WI38 (cell line): ENCODE measurements around the gene USP3.

Source experiments
- H3K4me3 ChIP-seq: 2 replicates; pipeline ENCODE4 v1.5.1; 2011; ENCODE audit warnings: low read depth, mild to moderate bottlenecking, control low read depth, low read length
- TF ChIP-seq, protein P1 (sequence below): IDR thresholded peaks from 2 replicates; pipeline ENCODE4 v1.5.1; 2012; ENCODE audit warnings: low read depth, mild to moderate bottlenecking, control low read depth, low read length

USP3 gene

DNA sequence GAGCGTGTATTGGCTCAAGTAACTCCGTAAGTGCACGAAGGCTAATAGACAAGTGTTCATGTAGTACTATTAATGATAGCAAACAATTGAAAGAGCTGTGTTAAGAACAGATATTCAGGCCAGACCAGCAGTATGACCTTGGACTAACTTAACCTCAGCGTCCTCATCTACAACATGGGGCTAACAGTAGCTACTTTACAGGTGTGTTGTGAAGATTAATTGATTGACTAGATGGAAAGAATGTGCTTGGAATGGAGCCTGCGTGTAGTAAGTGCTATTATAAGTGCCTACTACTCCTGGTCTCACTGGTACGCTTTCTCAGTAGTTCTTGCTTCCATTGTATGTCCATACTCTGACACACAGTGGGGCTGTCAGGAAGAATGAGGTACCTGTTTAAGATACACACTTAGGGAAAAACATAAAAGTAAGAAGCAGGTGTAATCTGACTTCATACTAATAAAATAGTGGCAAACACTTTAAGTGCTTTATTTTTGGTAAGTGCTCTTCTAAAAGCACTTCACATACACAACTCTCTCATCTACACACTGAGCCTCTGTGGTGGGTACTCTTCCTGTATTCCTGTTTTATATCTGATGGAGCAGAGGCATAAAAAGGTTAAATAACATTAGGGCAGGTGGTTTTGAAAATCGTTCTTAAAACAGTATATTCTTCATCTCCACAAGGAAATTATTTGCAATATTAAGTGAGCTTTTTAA is 68.5 kb downstream of the USP3 start:
- no peak overlapping the region for H3K4me3 ChIP-seq
- TF ChIP-seq, protein P1, sequence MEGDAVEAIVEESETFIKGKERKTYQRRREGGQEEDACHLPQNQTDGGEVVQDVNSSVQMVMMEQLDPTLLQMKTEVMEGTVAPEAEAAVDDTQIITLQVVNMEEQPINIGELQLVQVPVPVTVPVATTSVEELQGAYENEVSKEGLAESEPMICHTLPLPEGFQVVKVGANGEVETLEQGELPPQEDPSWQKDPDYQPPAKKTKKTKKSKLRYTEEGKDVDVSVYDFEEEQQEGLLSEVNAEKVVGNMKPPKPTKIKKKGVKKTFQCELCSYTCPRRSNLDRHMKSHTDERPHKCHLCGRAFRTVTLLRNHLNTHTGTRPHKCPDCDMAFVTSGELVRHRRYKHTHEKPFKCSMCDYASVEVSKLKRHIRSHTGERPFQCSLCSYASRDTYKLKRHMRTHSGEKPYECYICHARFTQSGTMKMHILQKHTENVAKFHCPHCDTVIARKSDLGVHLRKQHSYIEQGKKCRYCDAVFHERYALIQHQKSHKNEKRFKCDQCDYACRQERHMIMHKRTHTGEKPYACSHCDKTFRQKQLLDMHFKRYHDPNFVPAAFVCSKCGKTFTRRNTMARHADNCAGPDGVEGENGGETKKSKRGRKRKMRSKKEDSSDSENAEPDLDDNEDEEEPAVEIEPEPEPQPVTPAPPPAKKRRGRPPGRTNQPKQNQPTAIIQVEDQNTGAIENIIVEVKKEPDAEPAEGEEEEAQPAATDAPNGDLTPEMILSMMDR, result no peak

DNA sequence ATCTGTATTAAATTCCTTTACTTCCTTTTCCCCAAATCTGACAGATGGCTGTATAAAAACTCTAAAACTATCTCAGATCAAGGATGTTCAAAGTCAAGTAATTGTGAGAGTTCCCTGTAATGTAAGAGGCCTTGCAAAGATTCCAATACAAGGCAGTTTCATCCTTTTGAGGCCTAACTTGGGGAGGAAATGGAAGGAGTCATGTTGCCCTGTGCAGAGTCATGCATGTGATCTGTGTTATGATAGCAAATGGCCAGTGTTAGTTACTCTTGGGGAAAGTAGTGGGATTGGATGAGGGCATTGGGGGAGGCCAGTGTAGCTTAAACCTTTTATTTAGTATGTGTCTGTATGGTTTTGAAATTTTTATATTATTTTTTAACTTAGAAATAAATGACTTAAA is 69.1 kb downstream of the USP3 start:
- H3K4me3 ChIP-seq, result no peak overlapping the region
- TF ChIP-seq, protein P1, result no peak

DNA sequence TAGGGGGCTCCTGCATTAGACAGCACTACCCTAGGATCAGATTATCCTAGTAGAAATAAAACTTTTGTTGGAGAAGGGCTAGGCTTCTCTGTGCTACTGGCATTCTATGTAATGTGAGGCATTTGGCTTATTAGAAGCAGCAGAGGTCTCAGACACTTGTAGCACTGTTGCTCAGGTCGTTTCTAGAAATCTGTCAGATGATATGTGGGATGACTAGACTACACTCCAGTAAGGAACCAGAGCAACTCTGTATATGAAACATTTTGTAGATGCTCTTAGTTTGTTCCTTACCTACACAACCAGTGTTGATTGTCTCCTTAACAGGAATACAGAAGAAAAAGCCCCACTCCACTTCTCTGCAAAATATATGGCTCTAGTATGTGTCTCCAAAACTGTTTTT is 70.9 kb downstream of the USP3 start:
- H3K4me3 ChIP-seq, result no peak overlapping the region
- TF ChIP-seq, protein P1, result no peak

DNA sequence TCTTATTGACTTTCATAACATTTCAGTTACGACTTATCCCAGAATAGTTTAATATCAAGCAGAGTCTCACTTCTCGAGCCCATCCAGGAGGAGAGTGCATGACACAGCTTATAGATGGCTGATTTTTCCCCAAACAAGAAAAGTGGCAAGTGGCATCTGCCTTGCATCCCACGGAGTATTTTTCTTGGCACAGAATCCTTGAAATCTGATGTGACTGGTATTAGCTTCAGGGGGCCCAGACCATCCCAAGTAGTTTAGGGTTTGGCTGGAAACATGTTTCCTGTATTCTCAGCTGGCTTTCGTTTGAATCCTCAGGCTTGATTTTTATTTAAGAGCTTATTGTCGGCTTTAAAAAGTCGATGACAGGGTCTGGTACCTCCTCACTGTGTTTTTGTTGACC is 72.0 kb downstream of the USP3 start:
- TF ChIP-seq, protein P1, result no peak

DNA sequence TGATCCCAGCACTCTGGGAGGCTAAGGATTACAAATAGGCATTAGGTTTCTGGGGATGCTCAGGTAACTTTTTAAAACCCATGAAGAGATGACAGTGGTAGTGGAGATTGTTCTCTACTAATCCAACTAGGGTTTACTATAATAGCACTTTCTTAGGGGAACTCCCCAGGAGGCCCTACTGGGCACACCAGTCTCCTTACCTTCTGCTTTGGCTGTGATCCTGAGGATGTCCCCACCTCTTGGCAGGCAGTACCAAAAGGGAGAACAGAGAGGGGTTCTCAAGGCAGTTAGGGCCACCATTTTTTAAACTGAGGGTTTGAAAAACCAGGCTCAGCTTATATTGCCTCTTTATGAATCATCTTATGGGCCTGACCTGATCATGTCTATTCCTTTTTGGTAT is 77.8 kb downstream of the USP3 start:
- TF ChIP-seq, protein P1, result no peak
- no peak overlapping the region for H3K4me3 ChIP-seq

More for the DNA sequence above, 72.0 kb downstream of the USP3 start:
- no peak overlapping the region for H3K4me3 ChIP-seq

DNA sequence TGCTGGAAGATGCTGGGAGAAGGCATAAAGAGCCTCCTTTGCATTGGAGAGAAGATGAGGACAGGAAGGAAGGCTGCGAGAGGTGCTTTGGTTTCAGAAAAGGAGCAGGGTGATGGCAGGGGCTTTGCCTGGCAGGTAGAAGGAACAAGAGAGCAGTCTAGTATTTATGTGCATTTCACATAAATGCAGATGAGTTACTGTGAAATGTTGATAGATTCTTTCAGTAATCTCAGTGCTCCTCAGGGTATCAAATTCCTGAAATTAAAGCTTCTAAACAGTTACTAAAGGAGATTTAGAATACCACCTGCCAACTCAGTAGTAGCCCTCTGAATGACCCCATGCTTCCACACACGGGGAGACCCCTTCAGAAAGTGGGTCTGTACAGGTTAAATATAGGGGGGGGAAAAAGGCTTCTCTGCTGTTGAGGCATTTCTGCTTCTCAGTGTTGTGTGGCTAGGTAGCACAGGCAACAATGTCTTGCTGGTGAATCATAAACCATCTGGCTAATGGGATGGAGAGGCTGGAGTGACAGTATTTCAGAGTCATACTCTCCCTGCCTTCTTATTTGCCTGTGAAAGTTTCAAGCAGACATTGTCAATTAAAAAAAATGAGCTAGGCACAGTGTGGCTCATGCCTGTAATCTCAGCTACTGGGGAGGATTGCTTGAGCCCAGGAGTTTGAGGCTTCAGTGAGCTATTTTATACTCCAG is 78.5 kb downstream of the USP3 start:
- TF ChIP-seq, protein P1, result no peak
- no peak overlapping the region for H3K4me3 ChIP-seq

DNA sequence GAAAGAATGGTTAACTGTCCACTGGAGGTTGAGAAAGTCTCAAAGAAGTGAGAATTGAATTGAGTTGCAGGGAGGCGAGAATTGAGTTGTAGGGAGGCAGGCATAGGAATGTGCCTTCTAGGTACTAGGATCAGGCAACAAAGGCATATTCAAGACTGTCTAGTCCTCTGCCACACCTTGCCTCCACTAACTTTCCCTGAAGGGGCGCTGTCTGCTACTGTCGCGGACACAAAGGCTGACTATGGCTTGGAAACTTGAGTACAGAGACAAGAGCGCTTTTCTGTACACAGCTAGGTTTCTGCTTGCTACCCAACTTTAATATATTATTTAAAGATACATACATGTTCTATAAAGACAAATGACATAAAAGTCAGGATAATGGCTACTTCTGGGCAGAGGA is 82.4 kb downstream of the USP3 start:
- H3K4me3 ChIP-seq, result no peak overlapping the region
- TF ChIP-seq, protein P1, result no peak
